HEK293T (cell line): ENCODE data around the gene SYNJ1.

ENCODE experiments used
- ARNT ChIP-seq: fragments of 450-650 bp; IDR thresholded peaks from 2 replicates; pipeline ENCODE4 v1.6.1; 2017; ENCODE audit warnings: mild to moderate bottlenecking
- BHLHE40 ChIP-seq: fragments of 450-650 bp; IDR thresholded peaks from 2 replicates; pipeline ENCODE4 v1.6.1; 2016; ENCODE audit warnings: mild to moderate bottlenecking, moderate library complexity, borderline replicate concordance
- CTBP1 ChIP-seq: fragments of 450-650 bp; IDR thresholded peaks from 2 replicates; pipeline ENCODE4 v1.6.1; 2016; ENCODE audit warnings: borderline replicate concordance
- SP1 ChIP-seq: fragments of 450-650 bp; IDR thresholded peaks from 2 replicates; pipeline ENCODE4 v1.6.1; 2017
- SUZ12 ChIP-seq: fragments of 450-650 bp; IDR thresholded peaks from 2 replicates; pipeline ENCODE4 v1.6.1; 2016; ENCODE audit warnings: mild to moderate bottlenecking
- ZNF384 ChIP-seq: fragments of 450-650 bp; IDR thresholded peaks from 2 replicates; pipeline ENCODE4 v1.6.1; 2016

- TF ChIP-seq SUZ12 (no peak), CTBP1 (no peak), BHLHE40 (no peak), ARNT (no peak), ZNF384 (no peak), SP1 (no peak)
Observed at GRCh38 chr21:32713726-32714125, 14.1 kb downstream of the SYNJ1 start.
